ENCODE measurements around the gene OPCML. TPM values are rescaled to one million over a fixed set of nuclear protein-coding genes. Genes with fewer than 3 reads are reported as not detected.

Gene OPCML
- total RNA-seq (2014; rRNA removed; shearing (Covaris generic)): 0.03 and 0.10 TPM in 2 replicates
- not detected in 2 replicates for polyA plus RNA-seq (2014; cell fraction: nucleus; rRNA removed)

- no peak for DNase-seq (ENCODE audit: extremely low read depth, low read depth)
These were observed at the start of gene OPCML for GRCh38 chr11:133531971-133532651. Gene OPCML (minus strand): TSS chr11:133532501.

GRCh38 chr11:133581091-133581490 lies 48.8 kb upstream of the OPCML start:
- DNase-seq (ENCODE audit: extremely low read depth, low read depth): no peak

- no peak for DNase-seq (ENCODE audit: extremely low read depth, low read depth)
These were observed 47.1 kb upstream of the OPCML start for GRCh38 chr11:133579165-133580031.

GRCh38 chr11:133577403-133577802 lies 45.1 kb upstream of the OPCML start:
- no peak for DNase-seq (ENCODE audit: extremely low read depth, low read depth)

GRCh38 chr11:133576351-133576750 lies 44.0 kb upstream of the OPCML start:
- DNase-seq (ENCODE audit: extremely low read depth, low read depth): no peak

- no peak for DNase-seq (ENCODE audit: extremely low read depth, low read depth)
These were observed 40.8 kb upstream of the OPCML start for GRCh38 chr11:133573081-133573480.

- no peak for DNase-seq (ENCODE audit: extremely low read depth, low read depth)
These were observed 38.1 kb upstream of the OPCML start for GRCh38 chr11:133570376-133570775.

- DNase-seq (ENCODE audit: extremely low read depth, low read depth): no peak
These were observed 31.3 kb upstream of the OPCML start for GRCh38 chr11:133563505-133564025.

- DNase-seq (ENCODE audit: extremely low read depth, low read depth): no peak
These were observed 28.2 kb upstream of the OPCML start for GRCh38 chr11:133560472-133560855.

- no peak for DNase-seq (ENCODE audit: extremely low read depth, low read depth)
These were observed 27.7 kb upstream of the OPCML start for GRCh38 chr11:133559833-133560471.

GRCh38 chr11:133559382-133559781 lies 27.1 kb upstream of the OPCML start:
- no peak for DNase-seq (ENCODE audit: extremely low read depth, low read depth)

- DNase-seq (ENCODE audit: extremely low read depth, low read depth): no peak
These were observed 22.7 kb upstream of the OPCML start for GRCh38 chr11:133555034-133555433.

- no peak for DNase-seq (ENCODE audit: extremely low read depth, low read depth)
These were observed 21.8 kb upstream of the OPCML start for GRCh38 chr11:133553885-133554740.

GRCh38 chr11:133552938-133553337 lies 20.6 kb upstream of the OPCML start:
- no peak for DNase-seq (ENCODE audit: extremely low read depth, low read depth)

- DNase-seq (ENCODE audit: extremely low read depth, low read depth): no peak
These were observed 18.8 kb upstream of the OPCML start for GRCh38 chr11:133551064-133551463.

GRCh38 chr11:133549826-133550225 lies 17.5 kb upstream of the OPCML start:
- no peak for DNase-seq (ENCODE audit: extremely low read depth, low read depth)

GRCh38 chr11:133548641-133549040 lies 16.3 kb upstream of the OPCML start:
- no peak for DNase-seq (ENCODE audit: extremely low read depth, low read depth)

GRCh38 chr11:133547808-133548494 lies 15.7 kb upstream of the OPCML start:
- no peak for DNase-seq (ENCODE audit: extremely low read depth, low read depth)

GRCh38 chr11:133545199-133545803 lies 13.0 kb upstream of the OPCML start:
- no peak for DNase-seq (ENCODE audit: extremely low read depth, low read depth)
